KOPT-K1 (cell line): Measurements from ENCODE around the gene PHACTR1.
"Not testable (repeated sequence)": the region's sequence is repeated elsewhere in the genome, so short reads cannot be mapped to it uniquely, and the experiment has no call there.

ENCODE experiments used
- H3K27ac ChIP-seq: fragments of 200-600 bp; sonication (generic); 2 replicates; pipeline ENCODE4 v1.5.1; 2016; ENCODE audit warnings: antibody characterized with exemption, mild to moderate bottlenecking, low read depth, low read length; ENCODE audit not compliant: poor library complexity, severe bottlenecking
- H3K36me3 ChIP-seq: fragments of 200-600 bp; sonication (generic); 2 replicates; pipeline ENCODE4 v1.5.1; 2017; ENCODE audit warnings: antibody characterized with exemption, mild to moderate bottlenecking, low read length, moderate library complexity; ENCODE audit not compliant: insufficient read depth
- H3K9me3 ChIP-seq: fragments of 200-600 bp; sonication (generic); 2 replicates; pipeline ENCODE4 v1.5.1; 2017; ENCODE audit warnings: antibody characterized with exemption, low read length, mild to moderate bottlenecking; ENCODE audit not compliant: insufficient read depth, poor library complexity, severe bottlenecking

The PHACTR1 gene

GRCh38 chr6:12762731-12763434 lies 46.3 kb downstream of the PHACTR1 start:
- H3K9me3 ChIP-seq, H3K27ac ChIP-seq, H3K36me3 ChIP-seq: not testable (repeated sequence)

- Histone ChIP-seq H3K27ac (no peak overlapping the region), H3K9me3 (no peaks in the 10 kb centered on the region), H3K36me3 (no peaks in the 10 kb centered on the region)
Measured at GRCh38 chr6:12766365-12766764, 49.8 kb downstream of the PHACTR1 start.

GRCh38 chr6:12767016-12767415 lies 50.4 kb downstream of the PHACTR1 start:
- Histone ChIP-seq H3K36me3 (no peaks in the 10 kb centered on the region), H3K9me3 (no peaks in the 10 kb centered on the region), H3K27ac (no peak overlapping the region)

- H3K9me3 ChIP-seq: no peaks in the 10 kb centered on the region
- no peak overlapping the region for H3K27ac ChIP-seq
- H3K36me3 ChIP-seq: no peaks in the 10 kb centered on the region
Measured at GRCh38 chr6:12769556-12770256, 53.1 kb downstream of the PHACTR1 start.

- Histone ChIP-seq H3K27ac (no peak overlapping the region), H3K36me3 (no peaks in the 10 kb centered on the region), H3K9me3 (no peaks in the 10 kb centered on the region)
Measured at GRCh38 chr6:12772416-12772815, 55.8 kb downstream of the PHACTR1 start.

GRCh38 chr6:12776291-12776690 lies 59.7 kb downstream of the PHACTR1 start:
- H3K9me3 ChIP-seq: no peaks in the 10 kb centered on the region

DNA sequence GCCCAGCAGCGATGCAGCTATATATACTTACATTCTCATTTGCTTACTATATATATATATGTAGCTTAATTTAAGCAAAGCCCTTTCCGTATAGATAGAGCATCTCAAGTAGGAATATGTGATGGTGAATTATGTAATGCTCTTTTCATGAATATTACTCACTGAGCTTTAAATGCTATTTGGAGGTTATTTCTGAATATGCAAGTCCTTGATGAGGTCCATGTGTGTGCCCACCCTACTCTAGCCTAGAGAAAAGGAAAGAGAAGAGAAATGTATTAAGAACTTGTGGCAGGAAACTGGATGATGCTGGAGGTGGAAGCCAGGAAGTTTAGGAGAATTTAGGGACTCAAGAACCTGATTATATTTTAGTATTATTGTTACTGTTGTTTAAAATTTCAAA lies 63.2 kb downstream of the PHACTR1 start:
- Histone ChIP-seq H3K36me3 (no peaks in the 10 kb centered on the region), H3K9me3 (no peaks in the 10 kb centered on the region), H3K27ac (no peak overlapping the region)

More at GRCh38 chr6:12776291-12776690, 59.7 kb downstream of the PHACTR1 start:
- H3K36me3 ChIP-seq: no peaks in the 10 kb centered on the region
- no peak overlapping the region for H3K27ac ChIP-seq

DNA sequence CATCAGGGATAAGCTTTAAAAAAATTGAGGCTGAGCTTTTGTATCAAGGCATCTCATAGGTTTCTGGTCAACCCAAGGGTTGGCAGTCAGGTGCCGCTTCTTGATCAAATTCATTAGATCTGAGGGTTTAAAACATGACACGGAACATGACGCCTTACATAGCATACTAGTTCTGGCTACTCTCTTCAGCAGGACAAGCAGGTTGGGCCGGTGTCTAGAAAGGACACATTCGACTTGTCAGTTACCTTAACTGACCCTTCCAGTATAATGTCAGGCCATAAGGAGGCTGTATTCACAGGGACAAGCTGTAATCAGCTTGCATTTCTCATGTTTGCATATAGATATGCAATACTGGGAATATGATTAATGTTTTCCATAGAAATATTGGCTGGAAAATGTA lies 65.6 kb downstream of the PHACTR1 start:
- Histone ChIP-seq H3K36me3 (no peaks in the 10 kb centered on the region), H3K9me3 (no peaks in the 10 kb centered on the region), H3K27ac (no peak overlapping the region)

GRCh38 chr6:12785301-12785700 lies 68.7 kb downstream of the PHACTR1 start:
- no peaks in the 10 kb centered on the region for H3K36me3 ChIP-seq
- no peaks in the 10 kb centered on the region for H3K9me3 ChIP-seq

GRCh38 chr6:12785921-12786320 lies 69.4 kb downstream of the PHACTR1 start:
- H3K27ac ChIP-seq: no peak overlapping the region
- H3K36me3 ChIP-seq: no peaks in the 10 kb centered on the region
- no peaks in the 10 kb centered on the region for H3K9me3 ChIP-seq

More at GRCh38 chr6:12785301-12785700, 68.7 kb downstream of the PHACTR1 start:
- no peak overlapping the region for H3K27ac ChIP-seq

DNA sequence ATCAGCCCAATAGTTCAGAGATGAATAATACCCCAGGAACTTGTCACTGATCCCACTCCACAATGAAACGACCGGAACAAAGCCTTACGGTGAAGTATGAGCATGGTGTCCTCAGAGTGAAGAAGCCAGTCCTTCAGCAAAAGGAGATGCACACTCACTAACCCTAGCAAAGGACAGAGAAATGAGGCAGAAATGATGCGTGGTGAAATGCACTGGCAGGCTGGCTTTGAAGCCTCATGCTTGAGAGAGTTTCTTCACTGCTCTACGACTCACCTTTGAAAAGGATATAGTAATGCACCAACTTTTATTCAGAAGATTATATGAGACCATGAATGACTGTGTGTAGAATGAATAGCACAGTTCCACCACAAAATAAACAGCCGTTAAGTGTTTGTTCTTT lies 74.8 kb downstream of the PHACTR1 start:
- Histone ChIP-seq H3K9me3 (no peaks in the 10 kb centered on the region), H3K27ac (no peak overlapping the region), H3K36me3 (no peaks in the 10 kb centered on the region)

- H3K9me3 ChIP-seq: no peaks in the 10 kb centered on the region
- no peak overlapping the region for H3K27ac ChIP-seq
- H3K36me3 ChIP-seq: no peaks in the 10 kb centered on the region
Measured at GRCh38 chr6:12798326-12798725, 81.8 kb downstream of the PHACTR1 start.

DNA sequence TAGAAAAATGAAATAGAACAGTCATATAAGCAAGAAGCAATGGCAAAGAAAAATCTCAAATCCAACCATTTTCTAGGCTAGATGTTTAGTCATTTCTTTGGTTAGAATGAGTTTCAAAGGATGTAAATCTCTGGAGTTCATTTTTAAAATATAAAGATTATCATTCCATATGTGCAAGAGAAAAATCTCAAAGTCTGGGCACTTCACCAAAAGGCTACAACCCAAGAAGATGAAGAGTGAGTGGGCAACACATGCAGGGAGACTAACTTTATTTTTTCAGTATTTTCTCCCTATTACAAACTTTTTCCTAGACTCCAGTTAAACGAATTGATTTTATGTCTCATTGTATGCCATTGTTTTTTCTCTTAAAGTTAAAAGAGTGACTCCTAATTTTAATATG lies 83.6 kb downstream of the PHACTR1 start:
- Histone ChIP-seq H3K9me3 (no peaks in the 10 kb centered on the region), H3K27ac (no peak overlapping the region)

GRCh38 chr6:12801141-12801540 lies 84.6 kb downstream of the PHACTR1 start:
- Histone ChIP-seq H3K27ac (no peak overlapping the region), H3K36me3 (no peaks in the 10 kb centered on the region), H3K9me3 (no peaks in the 10 kb centered on the region)

More for the DNA sequence above, 83.6 kb downstream of the PHACTR1 start:
- no peaks in the 10 kb centered on the region for H3K36me3 ChIP-seq

- Histone ChIP-seq H3K36me3 (no peaks in the 10 kb centered on the region), H3K9me3 (no peaks in the 10 kb centered on the region), H3K27ac (no peak overlapping the region)
Measured at GRCh38 chr6:12802440-12802839, 85.9 kb downstream of the PHACTR1 start.

GRCh38 chr6:12803486-12803885 lies 86.9 kb downstream of the PHACTR1 start:
- Histone ChIP-seq H3K27ac (no peak overlapping the region), H3K36me3 (no peaks in the 10 kb centered on the region), H3K9me3 (no peaks in the 10 kb centered on the region)
